Activated T-cell treated with anti-CD3 and anti-CD28 coated beads, Interleukin-2, amount 50 U/mL, for 48 hours (primary cell): ENCODE data around the gene AMOTL2.

Experiments used
- DNase-seq, 2 experiments: peaks; one replicate each; pipeline ENCODE4 v3.0.0-alpha.2; 2020

AMOTL2 gene

GRCh38 chr3:134351427-134351826, 22.8 kb downstream of the AMOTL2 start:
- no peak for DNase-seq

GRCh38 chr3:134350861-134351311, 23.4 kb downstream of the AMOTL2 start:
- DNase-seq = no peak

- DNase-seq = no peak
Measured at GRCh38 chr3:134350266-134350665, 24.0 kb downstream of the AMOTL2 start.

GRCh38 chr3:134348524-134348923, 25.7 kb downstream of the AMOTL2 start:
- DNase-seq = no peak

DNA sequence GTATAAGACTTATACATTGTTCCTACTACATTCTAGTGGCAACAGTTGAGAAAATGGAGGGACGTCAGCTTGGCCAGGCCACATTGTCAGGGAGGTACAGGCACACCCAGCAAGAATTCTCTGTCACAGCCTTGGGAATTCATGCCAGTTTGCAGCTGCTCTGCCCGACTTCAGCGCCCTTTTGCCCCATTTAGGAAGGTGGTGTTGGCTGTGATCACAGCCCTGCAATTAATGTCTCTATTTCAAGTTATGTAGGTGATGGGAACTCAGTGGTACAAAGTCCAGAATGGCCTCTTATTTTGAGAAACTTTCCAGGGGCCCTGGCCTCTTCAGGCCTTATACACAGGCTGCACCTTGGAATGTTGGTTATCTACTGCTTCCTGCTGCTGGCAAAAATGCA, 26.7 kb downstream of the AMOTL2 start:
- no peak for DNase-seq

- no peak for DNase-seq
Measured at GRCh38 chr3:134346744-134347143, 27.5 kb downstream of the AMOTL2 start.

GRCh38 chr3:134345202-134345601, 29.0 kb downstream of the AMOTL2 start:
- no peak for DNase-seq

DNA sequence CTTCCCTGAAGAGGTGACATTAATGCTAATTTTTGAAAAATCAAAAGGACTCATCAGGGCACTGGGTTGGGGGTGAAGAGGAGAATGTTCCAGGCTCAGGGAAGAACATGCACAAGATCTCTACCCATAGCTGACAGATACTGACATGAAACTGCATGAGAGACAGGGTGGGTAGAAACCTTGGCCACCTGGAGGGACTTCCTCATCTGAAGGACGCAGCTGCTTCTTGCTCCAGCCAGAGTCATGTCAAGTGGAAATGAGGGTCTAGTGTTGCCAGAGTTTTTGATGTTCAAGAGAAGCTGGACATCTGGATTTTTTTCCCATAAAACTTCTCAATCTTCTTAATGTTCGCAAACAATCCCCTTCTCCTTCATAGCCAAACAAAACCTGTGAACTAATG, 29.7 kb downstream of the AMOTL2 start:
- no peak for DNase-seq

DNA sequence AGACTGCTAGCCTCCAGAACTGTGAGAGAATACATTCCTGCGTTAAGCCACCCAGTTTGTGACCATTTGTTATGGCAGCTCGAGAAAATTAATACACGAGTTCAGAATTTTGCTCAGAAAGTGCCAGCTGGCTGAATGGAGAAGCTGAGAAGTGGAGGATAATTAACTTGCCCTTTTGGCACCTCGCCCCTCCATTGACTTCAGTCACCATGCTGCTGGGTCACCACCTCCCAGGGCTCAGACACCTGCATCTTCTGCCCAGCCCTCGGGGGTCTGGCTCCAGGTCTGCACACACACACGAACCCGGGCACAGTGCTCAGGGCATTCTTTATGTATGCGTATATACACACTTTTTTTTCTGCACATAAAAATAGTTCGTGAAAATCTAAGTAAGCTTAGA, 32.0 kb downstream of the AMOTL2 start:
- DNase-seq = no peak

DNA sequence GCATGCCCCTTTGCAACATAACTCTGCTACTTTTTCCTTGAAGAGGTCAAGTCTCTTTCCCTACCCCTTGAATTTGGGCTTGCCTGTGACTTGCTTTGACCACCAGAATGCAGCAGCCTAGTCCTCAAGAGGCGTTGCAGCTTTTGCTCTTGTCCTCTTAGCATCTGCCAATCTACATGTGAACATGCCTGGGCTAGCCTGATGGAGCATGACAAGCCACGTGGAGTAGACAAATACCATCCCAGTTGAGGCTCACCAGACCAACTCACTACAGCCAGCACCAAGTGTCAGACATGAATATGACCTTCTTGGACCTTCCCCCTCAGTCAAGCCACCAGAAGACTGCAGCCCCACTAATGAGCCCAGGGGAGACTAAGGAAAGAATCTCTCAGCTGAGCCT, 32.9 kb downstream of the AMOTL2 start:
- DNase-seq = no peak

GRCh38 chr3:134340982-134341365, 33.3 kb downstream of the AMOTL2 start:
- no peak for DNase-seq

GRCh38 chr3:134340362-134340981, 33.8 kb downstream of the AMOTL2 start:
- DNase-seq = no peak

DNA sequence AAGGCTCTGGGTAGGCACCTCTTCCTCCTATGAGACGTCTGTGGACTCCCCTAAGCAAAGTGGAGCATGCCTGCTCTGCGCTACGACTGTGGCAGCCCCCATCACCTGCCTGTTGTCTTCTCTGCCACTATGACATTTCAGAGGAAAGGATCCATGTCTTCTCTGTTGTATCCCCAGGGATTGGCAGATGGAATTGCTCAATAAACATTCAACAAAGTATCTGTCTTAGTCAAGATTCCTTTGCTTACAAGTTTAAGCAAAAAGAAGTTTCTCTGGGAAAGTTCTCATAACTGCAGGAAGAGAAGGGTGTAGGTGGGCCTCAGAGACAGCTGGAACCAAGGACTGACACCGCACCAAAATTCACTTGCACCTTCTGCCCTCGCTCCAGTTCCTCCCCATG, 34.3 kb downstream of the AMOTL2 start:
- DNase-seq = no peak

- DNase-seq = no peak
Measured at GRCh38 chr3:134339331-134339730, 34.9 kb downstream of the AMOTL2 start.

- no peak for DNase-seq
Measured at GRCh38 chr3:134338516-134339261, 35.6 kb downstream of the AMOTL2 start.

DNA sequence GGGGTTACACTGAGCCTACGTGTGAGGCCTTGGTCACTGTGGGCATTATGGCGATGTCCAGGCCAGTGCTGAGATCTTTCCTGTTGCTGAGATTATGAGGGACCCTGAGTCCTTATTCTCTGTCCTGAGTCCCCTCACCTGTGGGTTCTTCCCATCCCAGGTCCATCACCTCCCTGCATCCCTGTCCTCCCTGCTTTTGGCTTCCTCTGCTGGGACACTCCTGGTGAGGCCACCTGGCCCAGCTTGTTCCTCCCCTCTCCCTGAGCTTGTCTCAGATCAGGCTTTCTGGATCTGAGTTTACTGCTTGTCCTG, 36.1 kb downstream of the AMOTL2 start:
- DNase-seq = no peak

DNA sequence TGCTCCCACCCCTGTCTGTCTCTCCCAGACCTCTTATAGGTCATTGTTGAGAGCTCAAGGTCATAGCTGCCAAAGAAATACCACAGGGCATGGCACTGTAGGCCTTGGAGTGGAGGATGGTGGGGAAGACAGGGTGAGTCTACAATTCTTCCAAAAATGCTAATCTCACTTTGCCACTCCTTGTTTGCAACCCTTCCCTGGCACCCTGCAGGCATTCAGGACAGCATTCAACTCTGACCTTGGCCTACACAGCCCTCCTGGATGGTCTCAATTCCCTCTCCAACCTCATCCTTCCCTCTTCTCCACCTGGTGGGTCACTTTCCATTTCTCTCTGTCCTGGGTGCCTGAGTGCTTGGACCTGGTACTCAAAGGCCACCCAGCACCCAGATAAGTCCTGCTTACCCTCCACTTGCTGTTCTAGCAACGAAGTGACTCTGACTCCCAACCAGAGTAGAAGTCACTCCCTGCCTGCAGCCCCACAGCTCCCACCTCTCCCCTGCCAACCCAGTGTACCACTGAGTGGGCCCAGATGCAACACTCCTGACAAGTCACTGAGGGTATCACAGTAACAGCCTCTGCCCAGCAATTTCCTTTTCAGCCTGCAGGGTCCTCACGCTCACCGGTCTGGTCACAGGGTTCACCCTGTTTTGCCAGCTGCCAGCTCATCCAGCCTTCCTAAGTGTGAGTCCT, 36.6 kb downstream of the AMOTL2 start:
- DNase-seq = no peak

- DNase-seq = no peak
Measured at GRCh38 chr3:134337071-134337482, 37.2 kb downstream of the AMOTL2 start.

DNA sequence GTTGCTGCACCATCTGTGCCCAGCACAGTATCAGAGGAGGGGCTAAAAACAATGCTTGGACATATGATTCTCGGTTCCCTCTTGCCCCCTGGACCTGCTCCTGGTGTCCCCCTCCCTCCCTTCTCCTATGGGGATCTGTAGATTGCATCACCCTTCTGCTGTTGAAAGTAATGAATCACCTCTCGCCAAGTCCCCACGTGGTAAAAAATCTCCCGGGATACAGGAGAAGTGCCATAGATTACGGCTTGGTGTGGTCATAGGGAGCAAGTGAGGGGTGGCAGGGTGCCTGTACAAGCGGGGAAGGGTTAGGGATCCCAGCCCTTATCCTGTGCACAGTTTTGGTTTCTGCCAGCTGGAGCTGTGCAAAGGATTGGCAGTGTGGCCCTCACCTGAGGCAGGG, 37.7 kb downstream of the AMOTL2 start:
- DNase-seq = no peak

- no peak for DNase-seq
Measured at GRCh38 chr3:134334901-134335280, 39.4 kb downstream of the AMOTL2 start.

DNA sequence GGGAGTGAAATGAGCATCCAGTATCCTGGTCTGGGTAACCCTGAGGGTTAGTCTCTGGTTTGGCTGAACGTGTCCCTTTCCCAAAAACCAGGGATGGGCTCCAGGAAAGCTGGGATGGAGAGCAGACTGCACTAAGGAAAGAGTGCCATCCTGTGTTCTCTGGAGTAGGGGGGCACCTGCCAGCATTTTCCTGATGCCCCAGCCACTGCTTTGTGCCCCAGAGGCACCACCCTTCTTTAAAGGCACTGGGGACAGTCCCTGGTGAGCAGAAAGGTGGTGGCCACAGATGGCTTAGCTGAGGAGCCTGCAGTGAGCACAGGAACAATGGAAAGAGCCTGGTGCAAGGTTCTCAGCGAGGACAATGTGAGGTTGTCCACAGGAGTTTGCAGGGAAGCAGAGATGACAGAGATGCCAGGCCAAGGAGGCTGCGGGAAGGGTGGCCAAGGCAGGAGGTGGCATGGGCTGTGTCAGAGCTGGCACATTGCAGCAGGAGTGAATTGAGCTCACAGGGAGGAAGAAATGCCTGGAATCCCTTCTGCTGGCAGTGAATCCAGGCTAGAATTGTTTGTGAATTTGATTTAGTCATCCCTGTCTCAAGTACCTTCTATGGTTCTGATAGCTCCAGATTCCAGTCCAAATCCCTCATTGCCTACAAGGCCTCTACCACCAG, 39.9 kb downstream of the AMOTL2 start:
- DNase-seq = no peak

- no peak for DNase-seq
Measured at GRCh38 chr3:134333522-134334181, 40.6 kb downstream of the AMOTL2 start.

- DNase-seq = no peak
Measured at GRCh38 chr3:134332344-134332743, 41.9 kb downstream of the AMOTL2 start.
